PC-3 (cell line): ENCODE results near the gene CEP95. TPM values are rescaled to one million over a fixed set of nuclear protein-coding genes. Genes with fewer than 3 reads are reported as not detected.
"Not testable (repeated sequence)": the region's sequence is repeated elsewhere in the genome, so short reads cannot be mapped to it uniquely, and the experiment has no call there.

ENCODE experiments used
- ATAC-seq: fragments of 200-7000 bp; cut with Tn5 transposase; 2 replicates; pipeline ENCODE4 v1.9.1; 2020; ENCODE audit warnings: mild to moderate bottlenecking, moderate library complexity
- BruUV-seq: library from RNA; stranded (reverse); fragments of 400-500 nt; replicated peaks from 2 replicates; lab custom pipeline; 2021; lab: Mats Ljungman, UMichigan
- CTCF ChIA-PET: fragments of 300-600 bp; sonication (Branson Sonifier 250); formaldehyde crosslinking; loops from one replicate; lab custom pipeline; 2022; ENCODE audit warnings: antibody characterized with exemption; lab: Charles Lee
- POLR2A ChIA-PET: fragments of 300-600 bp; sonication (Branson Sonifier 250); formaldehyde crosslinking; loops from one replicate; lab custom pipeline; 2022; ENCODE audit warnings: antibody characterized with exemption; ENCODE audit not compliant: unreplicated experiment; lab: Charles Lee
- DNase-seq: peaks from one replicate; pipeline ENCODE4 v3.0.0-alpha.2; 2015
- H2AFZ ChIP-seq: fragments of 300-600 bp; sonication (generic); 2 replicates; pipeline ENCODE4 v1.6.0; 2016; ENCODE audit warnings: antibody characterized with exemption, low read length
- H3F3A ChIP-seq: fragments of 300-600 bp; sonication (generic); one replicate; pipeline ENCODE4 v1.6.0; 2017; ENCODE audit warnings: antibody characterized with exemption, low read length, control low read depth, mild to moderate bottlenecking; ENCODE audit not compliant: unreplicated experiment
- H3K27ac ChIP-seq: fragments of 300-600 bp; sonication (generic); 2 replicates; pipeline ENCODE4 v1.5.1; 2016; ENCODE audit warnings: mild to moderate bottlenecking, low read length
- H3K27me3 ChIP-seq: fragments of 300-600 bp; sonication (generic); 2 replicates; pipeline ENCODE4 v1.6.1; 2016; ENCODE audit warnings: low read length, mixed read lengths
- H3K36me3 ChIP-seq: fragments of 300-600 bp; sonication (generic); 2 replicates; pipeline ENCODE4 v1.6.1; 2016; ENCODE audit warnings: low read depth, mixed run types, low read length, mixed read lengths
- H3K4me1 ChIP-seq: fragments of 300-600 bp; sonication (generic); 2 replicates; pipeline ENCODE4 v1.5.1; 2016; ENCODE audit warnings: low read length; ENCODE audit not compliant: insufficient read depth
- H3K4me2 ChIP-seq: fragments of 300-600 bp; sonication (generic); 2 replicates; pipeline ENCODE4 v1.6.0; 2016; ENCODE audit warnings: low read length
- H3K4me3 ChIP-seq: fragments of 300-600 bp; sonication (generic); 2 replicates; pipeline ENCODE4 v1.5.1; 2016; ENCODE audit warnings: mild to moderate bottlenecking, low read length, mixed read lengths
- H3K79me2 ChIP-seq: fragments of 300-600 bp; sonication (generic); 2 replicates; pipeline ENCODE4 v1.6.1; 2017; ENCODE audit warnings: low read length, mixed read lengths
- H3K9ac ChIP-seq: fragments of 300-600 bp; sonication (generic); 2 replicates; pipeline ENCODE4 v1.6.0; 2016; ENCODE audit warnings: mild to moderate bottlenecking, low read length
- H3K9me2 ChIP-seq: fragments of 300-600 bp; sonication (generic); replicated peaks from 2 replicates; pipeline ENCODE4 v1.6.1; 2016; ENCODE audit warnings: mixed run types, low read length, mixed read lengths
- H3K9me3 ChIP-seq: fragments of 300-600 bp; sonication (generic); 2 replicates; pipeline ENCODE4 v1.6.1; 2016; ENCODE audit warnings: low read length, mixed read lengths
- H4K20me1 ChIP-seq: fragments of 300-600 bp; sonication (generic); 2 replicates; pipeline ENCODE4 v1.6.1; 2016; ENCODE audit warnings: low read length, mixed read lengths
- CTCF ChIP-seq: fragments of 300-600 bp; sonication (generic); conservative IDR thresholded peaks from 2 replicates; pipeline ENCODE4 v1.5.1; 2017; ENCODE audit warnings: antibody characterized with exemption, low read depth, mild to moderate bottlenecking, low read length
- EZH2 ChIP-seq: fragments of 300-600 bp; sonication (generic); IDR thresholded peaks from one replicate; pipeline ENCODE4 v1.6.1; 2017; ENCODE audit warnings: antibody characterized with exemption, mild to moderate bottlenecking, low read length; ENCODE audit not compliant: unreplicated experiment
- EZH2phosphoT487 ChIP-seq: fragments of 300-600 bp; sonication (generic); IDR thresholded peaks from 2 replicates; pipeline ENCODE4 v1.6.1; 2018; ENCODE audit warnings: mild to moderate bottlenecking, antibody characterized with exemption, low read length, borderline replicate concordance
- intact Hi-C: fragments of 100-400 bp; cut with micrococcal nuclease; formaldehyde crosslinking; loops from 2 replicates; pipeline ENCODE4 v1.9.0; 2023
- total RNA-seq: library from RNA; depleted of rRNA; stranded (reverse); fragments of >200 nt; gene quantifications from 2 replicates; pipeline ENCODE4 v1.2.3, GENCODE V29; 2014

Gene CEP95
- total RNA-seq, 1 experiment from 2014 or later = 32.4 TPM

- Histone ChIP-seq H3K4me2 (no peak overlapping the region), H3K27ac (no peak overlapping the region), H3K4me3 (no peak overlapping the region), H3K36me3 (peaks cover 32% of the 10 kb centered on the region), H3K9me3 (no peaks in the 10 kb centered on the region), H4K20me1 (peaks cover 6% of the 10 kb centered on the region; the same call in 1 of the 2 replicates), H3F3A (peaks cover 7% of the 10 kb centered on the region), H3K27me3 (no peaks in the 10 kb centered on the region), H3K79me2 (peaks cover 39% of the 10 kb centered on the region), H3K4me1 (peaks cover 23% of the 10 kb centered on the region), H3K9ac (no peak overlapping the region), H2AFZ (no peak overlapping the region), H3K9me2 (no peaks in the 10 kb centered on the region)
- peak; percentile 70 for DNase-seq
- ChIA-PET POLR2A (no interaction called here), CTCF (no interaction called here)
- TF ChIP-seq EZH2 (no peak), CTCF (peak; percentile 73)
- no TSS peak for BruUV-seq
- intact Hi-C loops = loop anchor here (5.0 kb wide), 2 partner anchors 170 to 185 kb away; no protein-coding TSS in a partner anchor
- ATAC-seq = no peak
Measured at GRCh38 chr17:64492481-64493109, 14.2 kb upstream of the CEP95 start.

GRCh38 chr17:64494121-64494520 lies 12.7 kb upstream of the CEP95 start:
- TF ChIP-seq EZH2 (no peak), CTCF (no peak), EZH2phosphoT487 (no peak)
- H3K9me2 ChIP-seq = no peaks in the 10 kb centered on the region
- BruUV-seq = no TSS peak
- no peaks in the 10 kb centered on the region for H3K27me3 ChIP-seq
- no peak for ATAC-seq
- H3K36me3 ChIP-seq = peaks cover 44% of the 10 kb centered on the region
- DNase-seq = no peak
- H3K4me1 ChIP-seq = peaks cover 39% of the 10 kb centered on the region
- peaks cover 22% of the 10 kb centered on the region for H3F3A ChIP-seq
- no peaks in the 10 kb centered on the region for H3K9me3 ChIP-seq
- H4K20me1 ChIP-seq = peaks cover 13% of the 10 kb centered on the region
- ChIA-PET POLR2A (interaction anchor here (0.7 kb wide), 1 partner anchor 12 kb away, joined by 3 read pairs; no protein-coding TSS in a partner anchor), CTCF (no interaction called here)
- intact Hi-C loops = loop anchor here (5.0 kb wide), 2 partner anchors 172 to 187 kb away; no protein-coding TSS in a partner anchor
- H2AFZ ChIP-seq = no peak overlapping the region
- H3K9ac ChIP-seq = no peak overlapping the region
- H3K79me2 ChIP-seq = peaks cover 39% of the 10 kb centered on the region
- no peak overlapping the region for H3K27ac ChIP-seq
- H3K4me2 ChIP-seq = peak overlapping the region; percentile 61
- peak overlapping the region; percentile 86 for H3K4me3 ChIP-seq

- H3K9ac ChIP-seq, H3K9me3 ChIP-seq, DNase-seq, H3K9me2 ChIP-seq, H2AFZ ChIP-seq, intact Hi-C loops, BruUV-seq, H3K27ac ChIP-seq, ATAC-seq, H3K27me3 ChIP-seq, POLR2A ChIA-PET, CTCF ChIA-PET: not testable (repeated sequence)
- H3K4me2 ChIP-seq = peak overlapping the region; percentile 93
- peaks cover 50% of the 10 kb centered on the region for H3K4me1 ChIP-seq
- peaks cover 34% of the 10 kb centered on the region for H3F3A ChIP-seq
- peaks cover 24% of the 10 kb centered on the region for H4K20me1 ChIP-seq
- peaks cover 42% of the 10 kb centered on the region for H3K79me2 ChIP-seq
- peaks cover 47% of the 10 kb centered on the region for H3K36me3 ChIP-seq
- peak overlapping the region; percentile 86 for H3K4me3 ChIP-seq
Measured at GRCh38 chr17:64495300-64495699, 11.5 kb upstream of the CEP95 start.
